Keratinocyte (primary cell): ENCODE data around the gene RASA3. TPM values are rescaled to one million over a fixed set of nuclear protein-coding genes. Genes with fewer than 3 reads are reported as not detected.

Experiments used
- DNase-seq: peaks from one replicate; pipeline ENCODE4 v3.0.0-alpha.2; 2011; ENCODE audit warnings: low read depth, missing footprints, low spot score
- FAIRE-seq: peaks from 2 replicates; lab custom pipeline; 2011; peaks lifted over from hg19 to GRCh38; lab: Jason Lieb, UNC
- H2AFZ ChIP-seq: 2 replicates; pipeline ENCODE4 v1.6.0; 2012; ENCODE audit warnings: low read length, control low read depth, inconsistent platforms; ENCODE audit not compliant: control insufficient read depth
- H3K27ac ChIP-seq: 2 replicates; pipeline ENCODE4 v1.5.1; 2011; ENCODE audit warnings: low read length; ENCODE audit not compliant: control insufficient read depth, insufficient read depth
- H3K27me3 ChIP-seq: 3 replicates; pipeline ENCODE4 v1.6.0; 2011; ENCODE audit warnings: low read length; ENCODE audit not compliant: control insufficient read depth, insufficient read depth; ENCODE audit errors: extremely low read depth
- H3K36me3 ChIP-seq, 2 experiments: 2 replicates in 1 of 2; 3 replicates in 1 of 2; pipeline ENCODE4 v1.5.1; 2011; ENCODE audit warnings: low read length in 2 of 2, mild to moderate bottlenecking in 1 of 2; ENCODE audit not compliant: control insufficient read depth in 2 of 2, insufficient read depth in 2 of 2; ENCODE audit errors: extremely low read depth in 1 of 2
- H3K4me1 ChIP-seq: 3 replicates; pipeline ENCODE4 v1.5.1; 2011; ENCODE audit warnings: low read length; ENCODE audit not compliant: control insufficient read depth, insufficient read depth; ENCODE audit errors: extremely low read depth
- H3K4me2 ChIP-seq: 3 replicates; pipeline ENCODE4 v1.6.0; 2011; ENCODE audit warnings: low read depth, low read length; ENCODE audit not compliant: control insufficient read depth, insufficient read depth; ENCODE audit errors: extremely low read depth
- H3K4me3 ChIP-seq, 3 experiments: fragments of 200-600 bp in 1 of 3; sonication (generic) in 1 of 3; 2 replicates in 2 of 3; 3 replicates in 1 of 3; pipeline ENCODE4 v1.5.1; 2011 to 2016; ENCODE audit warnings: low read length in 3 of 3, mild to moderate bottlenecking in 3 of 3, control low read depth in 2 of 3, inconsistent platforms in 1 of 3, low read depth in 1 of 3, mixed read lengths in 1 of 3, mixed run types in 1 of 3, moderate library complexity in 1 of 3; ENCODE audit not compliant: control insufficient read depth in 2 of 3, insufficient read depth in 2 of 3; ENCODE audit errors: extremely low read depth in 1 of 3
- H3K79me2 ChIP-seq: 2 replicates; pipeline ENCODE4 v1.6.0; 2012; ENCODE audit warnings: low read length; ENCODE audit not compliant: control insufficient read depth, insufficient read depth
- H3K9ac ChIP-seq: 3 replicates; pipeline ENCODE4 v1.6.0; 2011; ENCODE audit warnings: low read length; ENCODE audit not compliant: control insufficient read depth, insufficient read depth; ENCODE audit errors: extremely low read depth
- H3K9me1 ChIP-seq: 3 replicates; pipeline ENCODE4 v1.6.0; 2011; ENCODE audit warnings: low read length; ENCODE audit not compliant: control insufficient read depth, insufficient read depth; ENCODE audit errors: extremely low read depth
- H3K9me3 ChIP-seq: 2 replicates; pipeline ENCODE4 v1.5.1; 2012; ENCODE audit warnings: low read depth, low read length; ENCODE audit not compliant: control insufficient read depth
- H4K20me1 ChIP-seq: 3 replicates; pipeline ENCODE4 v1.6.0; 2011; ENCODE audit warnings: low read length; ENCODE audit not compliant: control insufficient read depth, insufficient read depth; ENCODE audit errors: extremely low read depth
- EZH2 ChIP-seq: IDR thresholded peaks from one replicate; pipeline ENCODE4 v1.6.1; 2012; ENCODE audit warnings: inconsistent platforms, mild to moderate bottlenecking, low read length, moderate library complexity
- dilution Hi-C: fragments of 300-500 bp; cut with MboI; formaldehyde crosslinking; loops from one replicate; pipeline ENCODE4 v1.7.0; 2020; ENCODE audit warnings: low sequenced_read_pairs; ENCODE audit not compliant: extremely low pct_ligation_motif_present
- polyA plus RNA-seq, 5 experiments: library from polyadenylated mRNA; depleted of rRNA in 3 of 5; stranded (reverse) in 3 of 5; stranded (forward) in 1 of 5; unstranded in 1 of 5; fragments of >200 nt; gene quantifications; 1 replicate in 1 of 5; 2 replicates in 3 of 5; 3 replicates in 1 of 5; pipeline versions ENCODE4 v1.2.1 to v1.2.3, GENCODE V29; 2011 to 2012; ENCODE audit warnings: missing spikeins in 2 of 5, low read depth in 1 of 5, low replicate concordance in 1 of 5
- TF ChIP-seq, protein P1 (sequence below), 3 experiments: IDR thresholded peaks in 1 of 3; conservative IDR thresholded peaks in 1 of 3; optimal IDR thresholded peaks in 1 of 3; 2 replicates in 2 of 3; 3 replicates in 1 of 3; pipeline versions ENCODE3 to v1.5.1; 2011; ENCODE audit warnings: low read length in 3 of 3, mild to moderate bottlenecking in 3 of 3, moderate library complexity in 2 of 3, control low read depth in 1 of 3, inconsistent platforms in 1 of 3; ENCODE audit not compliant: insufficient read depth in 2 of 3; ENCODE audit errors: extremely low read depth in 1 of 3

RASA3 gene
- polyA plus RNA-seq, 1 donor (not counting 4 experiments of a cell fraction or from before 2014, with no cell fraction given) = 4.1 TPM

GRCh38 chr13:114108141-114108761 lies 24.2 kb downstream of the RASA3 start:
- Histone ChIP-seq H3K4me1 (no peaks in the 10 kb centered on the region), H2AFZ (no peak overlapping the region)

GRCh38 chr13:114107686-114108081 lies 24.7 kb downstream of the RASA3 start:
- TF ChIP-seq EZH2 = no peak
- TF ChIP-seq, protein P1, sequence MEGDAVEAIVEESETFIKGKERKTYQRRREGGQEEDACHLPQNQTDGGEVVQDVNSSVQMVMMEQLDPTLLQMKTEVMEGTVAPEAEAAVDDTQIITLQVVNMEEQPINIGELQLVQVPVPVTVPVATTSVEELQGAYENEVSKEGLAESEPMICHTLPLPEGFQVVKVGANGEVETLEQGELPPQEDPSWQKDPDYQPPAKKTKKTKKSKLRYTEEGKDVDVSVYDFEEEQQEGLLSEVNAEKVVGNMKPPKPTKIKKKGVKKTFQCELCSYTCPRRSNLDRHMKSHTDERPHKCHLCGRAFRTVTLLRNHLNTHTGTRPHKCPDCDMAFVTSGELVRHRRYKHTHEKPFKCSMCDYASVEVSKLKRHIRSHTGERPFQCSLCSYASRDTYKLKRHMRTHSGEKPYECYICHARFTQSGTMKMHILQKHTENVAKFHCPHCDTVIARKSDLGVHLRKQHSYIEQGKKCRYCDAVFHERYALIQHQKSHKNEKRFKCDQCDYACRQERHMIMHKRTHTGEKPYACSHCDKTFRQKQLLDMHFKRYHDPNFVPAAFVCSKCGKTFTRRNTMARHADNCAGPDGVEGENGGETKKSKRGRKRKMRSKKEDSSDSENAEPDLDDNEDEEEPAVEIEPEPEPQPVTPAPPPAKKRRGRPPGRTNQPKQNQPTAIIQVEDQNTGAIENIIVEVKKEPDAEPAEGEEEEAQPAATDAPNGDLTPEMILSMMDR (optimal IDR thresholded peaks at IDR 0.05 in 1 of 3, IDR thresholded peaks at IDR 0.05 in 1 of 3, conservative IDR thresholded peaks at IDR 0.05 in 1 of 3; ENCODE audit: extremely low read depth in 1 of 3, insufficient read depth in 2 of 3, low read length in 3 of 3) = no peak
- Histone ChIP-seq H2AFZ (no peak overlapping the region), H3K4me2 (no peak overlapping the region), H3K4me1 (no peaks in the 10 kb centered on the region), H4K20me1 (no peaks in the 10 kb centered on the region), H3K79me2 (peaks cover 7% of the 10 kb centered on the region), H3K9ac (no peak overlapping the region), H3K27me3 (no peaks in the 10 kb centered on the region), H3K36me3 (no peaks in the 10 kb centered on the region), H3K9me3 (no peaks in the 10 kb centered on the region), H3K9me1 (no peaks in the 10 kb centered on the region), H3K4me3 (no peak overlapping the region), H3K27ac (no peak overlapping the region)
- FAIRE-seq (no peak), DNase-seq (no peak)
- dilution Hi-C loops = no loop called here

More at GRCh38 chr13:114108141-114108761, 24.2 kb downstream of the RASA3 start:
- H3K36me3 ChIP-seq = no peaks in the 10 kb centered on the region
- no peak overlapping the region for H3K4me3 ChIP-seq
- no peak for FAIRE-seq
- no peak overlapping the region for H3K27ac ChIP-seq
- H3K27me3 ChIP-seq = no peaks in the 10 kb centered on the region
- no peaks in the 10 kb centered on the region for H3K9me3 ChIP-seq
- peaks cover 7% of the 10 kb centered on the region for H3K79me2 ChIP-seq
- H3K9ac ChIP-seq = no peak overlapping the region
- no peak for DNase-seq
- no peaks in the 10 kb centered on the region for H3K9me1 ChIP-seq
- dilution Hi-C loops = no loop called here
- TF ChIP-seq, protein P1 (optimal IDR thresholded peaks at IDR 0.05 in 1 of 3, IDR thresholded peaks at IDR 0.05 in 1 of 3, conservative IDR thresholded peaks at IDR 0.05 in 1 of 3; ENCODE audit: extremely low read depth in 1 of 3, insufficient read depth in 2 of 3, low read length in 3 of 3) = no peak
- no peak for TF ChIP-seq EZH2
- no peaks in the 10 kb centered on the region for H4K20me1 ChIP-seq
- no peak overlapping the region for H3K4me2 ChIP-seq
